Caco-2 (cell line): Measurements from ENCODE around the gene RASSF8. TPM values are rescaled to one million over a fixed set of nuclear protein-coding genes. Genes with fewer than 3 reads are reported as not detected.
A peak's percentile ranks its signal among the peaks of the same experiment; 100 is the strongest.

ENCODE experiments used
- BruUV-seq: library from RNA; stranded (reverse); fragments of 400-500 nt; replicated peaks from 2 replicates; lab custom pipeline; 2021; lab: Mats Ljungman, UMichigan
- CTCF ChIA-PET: fragments of 300-600 bp; sonication (Branson Sonifier 250); formaldehyde crosslinking; loops from one replicate; lab custom pipeline; 2022; ENCODE audit warnings: antibody characterized with exemption; lab: Charles Lee
- POLR2A ChIA-PET: fragments of 300-600 bp; sonication (Branson Sonifier 250); formaldehyde crosslinking; loops from one replicate; lab custom pipeline; 2022; ENCODE audit warnings: antibody characterized with exemption; lab: Charles Lee
- DNase-seq, 2 experiments: peaks; one replicate each; pipeline versions ENCODE4 v3.0.0 to v3.0.0-alpha.2; 2020 to 2022
- H3K27me3 ChIP-seq: replicated peaks from 2 replicates; pipeline ENCODE4 v1.6.0; 2011; ENCODE audit warnings: low read length; ENCODE audit not compliant: control insufficient read depth, insufficient read depth
- H3K36me3 ChIP-seq: 2 replicates; pipeline ENCODE4 v1.5.1; 2011; ENCODE audit warnings: low read length; ENCODE audit not compliant: control insufficient read depth, insufficient read depth
- H3K4me1 ChIP-seq: fragments of 250-450 bp; sonication (Bioruptor Pico); 2 replicates; pipeline ENCODE4 v1.5.1; 2020; ENCODE audit warnings: mild to moderate bottlenecking
- H3K4me3 ChIP-seq: 2 replicates; pipeline ENCODE4 v1.5.1; 2011; ENCODE audit warnings: low read depth, mild to moderate bottlenecking, control low read depth, low read length
- H3K9me3 ChIP-seq: fragments of 250-450 bp; sonication (Bioruptor Pico); 2 replicates; pipeline ENCODE4 v1.5.1; 2020; ENCODE audit warnings: mild to moderate bottlenecking, moderate library complexity
- H3K27ac Mint-ChIP-seq: one replicate; pipeline ENCODE4 v1.8.0; 2022; ENCODE audit warnings: mixed read lengths; ENCODE audit not compliant: unreplicated experiment
- H3K27me3 Mint-ChIP-seq: one replicate; pipeline ENCODE4 v1.8.0; 2022; ENCODE audit warnings: mixed read lengths; ENCODE audit not compliant: insufficient read depth, unreplicated experiment
- H3K36me3 Mint-ChIP-seq: one replicate; pipeline ENCODE4 v1.8.0; 2022; ENCODE audit warnings: mild to moderate bottlenecking, mixed read lengths; ENCODE audit not compliant: insufficient read depth, unreplicated experiment
- H3K4me1 Mint-ChIP-seq: one replicate; pipeline ENCODE4 v1.8.0; 2022; ENCODE audit warnings: low read depth, mixed read lengths; ENCODE audit not compliant: unreplicated experiment
- H3K4me3 Mint-ChIP-seq: one replicate; pipeline ENCODE4 v1.8.0; 2022; ENCODE audit warnings: mild to moderate bottlenecking, moderate library complexity, mixed read lengths; ENCODE audit not compliant: unreplicated experiment
- H3K9me3 Mint-ChIP-seq: one replicate; pipeline ENCODE4 v1.8.0; 2022; ENCODE audit warnings: mixed read lengths; ENCODE audit not compliant: unreplicated experiment
- intact Hi-C: fragments of 100-400 bp; cut with micrococcal nuclease; formaldehyde crosslinking; loops from one replicate; pipeline ENCODE4 v1.10.0; 2022; ENCODE audit not compliant: unreplicated experiment
- total RNA-seq: library from RNA; stranded (reverse); gene quantifications from 2 replicates; pipeline ENCODE4 v1.2.3, GENCODE V29; 2022
- TF ChIP-seq, protein P1 (sequence below), 2 experiments: fragments of 200-600 bp in 1 of 2; IDR thresholded peaks; 1 replicate in 1 of 2; 2 replicates in 1 of 2; pipeline versions ENCODE4 v1.5.1 to v1.8.0; 2011 to 2022; ENCODE audit warnings: antibody characterized with exemption in 1 of 2, control low read depth in 1 of 2, inconsistent platforms in 1 of 2, low read depth in 1 of 2, low read length in 1 of 2, mild to moderate bottlenecking in 1 of 2, moderate library complexity in 1 of 2; ENCODE audit not compliant: insufficient read depth in 1 of 2, severe bottlenecking in 1 of 2, unreplicated experiment in 1 of 2

RASSF8 gene
- total RNA-seq, 1 experiment from 2014 or later = 143 TPM

DNA sequence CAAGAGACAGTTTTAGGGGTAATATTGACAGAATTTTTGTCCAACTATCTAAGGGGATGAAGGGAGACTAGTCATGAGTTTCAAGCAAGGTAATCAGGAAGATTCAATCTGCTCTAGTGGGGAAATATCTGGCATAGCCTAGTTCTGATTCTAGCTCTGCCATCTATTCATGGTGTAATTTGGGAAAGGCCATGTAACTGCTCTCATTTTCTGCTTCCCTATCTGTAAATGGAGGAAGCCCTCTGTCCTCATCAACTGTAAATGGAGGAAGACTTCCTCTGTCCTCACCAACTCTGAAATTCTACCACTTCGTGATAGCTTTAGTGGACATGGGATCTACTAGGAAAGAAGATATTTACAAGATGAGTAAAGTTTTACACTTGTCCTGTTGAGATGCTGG, 128.5 kb downstream of the RASSF8 start:
- Mint-ChIP-seq H3K36me3 (peaks cover 15% of the 10 kb centered on the region), H3K9me3 (no peaks in the 10 kb centered on the region), H3K27me3 (no peaks in the 10 kb centered on the region), H3K27ac (no peak overlapping the region), H3K4me1 (peaks cover 24% of the 10 kb centered on the region), H3K4me3 (no peak overlapping the region)
- H3K9me3 ChIP-seq = peaks cover 3% of the 10 kb centered on the region; the same call in 1 of the 2 replicates
- intact Hi-C loops = no loop called here
- TF ChIP-seq, protein P1, sequence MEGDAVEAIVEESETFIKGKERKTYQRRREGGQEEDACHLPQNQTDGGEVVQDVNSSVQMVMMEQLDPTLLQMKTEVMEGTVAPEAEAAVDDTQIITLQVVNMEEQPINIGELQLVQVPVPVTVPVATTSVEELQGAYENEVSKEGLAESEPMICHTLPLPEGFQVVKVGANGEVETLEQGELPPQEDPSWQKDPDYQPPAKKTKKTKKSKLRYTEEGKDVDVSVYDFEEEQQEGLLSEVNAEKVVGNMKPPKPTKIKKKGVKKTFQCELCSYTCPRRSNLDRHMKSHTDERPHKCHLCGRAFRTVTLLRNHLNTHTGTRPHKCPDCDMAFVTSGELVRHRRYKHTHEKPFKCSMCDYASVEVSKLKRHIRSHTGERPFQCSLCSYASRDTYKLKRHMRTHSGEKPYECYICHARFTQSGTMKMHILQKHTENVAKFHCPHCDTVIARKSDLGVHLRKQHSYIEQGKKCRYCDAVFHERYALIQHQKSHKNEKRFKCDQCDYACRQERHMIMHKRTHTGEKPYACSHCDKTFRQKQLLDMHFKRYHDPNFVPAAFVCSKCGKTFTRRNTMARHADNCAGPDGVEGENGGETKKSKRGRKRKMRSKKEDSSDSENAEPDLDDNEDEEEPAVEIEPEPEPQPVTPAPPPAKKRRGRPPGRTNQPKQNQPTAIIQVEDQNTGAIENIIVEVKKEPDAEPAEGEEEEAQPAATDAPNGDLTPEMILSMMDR (IDR thresholded peaks at IDR 0.05; ENCODE audit: insufficient read depth in 1 of 2, low read depth in 1 of 2, low read length in 1 of 2, severe bottlenecking in 1 of 2, unreplicated experiment in 1 of 2) = no peak
- peaks cover 31% of the 10 kb centered on the region for H3K4me1 ChIP-seq
- BruUV-seq = no TSS peak
- ChIA-PET POLR2A (no interaction called here), CTCF (no interaction called here)
- no peaks in the 10 kb centered on the region for H3K27me3 ChIP-seq
- H3K36me3 ChIP-seq = no peaks in the 10 kb centered on the region
- H3K4me3 ChIP-seq = no peak overlapping the region
- DNase-seq = no peak

DNA sequence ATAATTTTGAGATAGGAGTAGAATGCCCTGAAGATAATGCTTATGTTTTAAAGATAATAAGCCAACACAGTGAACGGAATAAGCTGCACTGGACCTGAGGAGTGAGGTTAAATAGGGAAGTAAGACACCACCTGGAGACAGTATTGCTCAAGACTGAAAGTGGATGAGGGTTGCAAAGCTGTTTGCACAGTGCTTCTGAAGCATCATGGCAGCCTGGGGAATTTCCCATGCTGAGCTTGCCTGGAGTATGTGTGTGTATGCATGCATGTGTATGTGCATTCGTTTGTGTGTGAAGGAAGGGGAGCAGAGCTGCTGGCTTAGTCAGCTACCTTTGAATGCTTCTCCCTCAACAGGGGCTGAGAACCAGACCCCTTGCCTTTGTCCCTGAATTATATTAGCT, 130.5 kb downstream of the RASSF8 start:
- Mint-ChIP-seq H3K9me3 (no peaks in the 10 kb centered on the region), H3K4me3 (no peak overlapping the region), H3K4me1 (peaks cover 35% of the 10 kb centered on the region), H3K27ac (peak overlapping the region; percentile 36), H3K36me3 (peaks cover 15% of the 10 kb centered on the region), H3K27me3 (no peaks in the 10 kb centered on the region)
- peaks cover 46% of the 10 kb centered on the region for H3K4me1 ChIP-seq
- no peaks in the 10 kb centered on the region for H3K36me3 ChIP-seq
- H3K4me3 ChIP-seq = no peak overlapping the region
- ChIA-PET CTCF (no interaction called here), POLR2A (no interaction called here)
- H3K9me3 ChIP-seq = no peaks in the 10 kb centered on the region
- H3K27me3 ChIP-seq = no peaks in the 10 kb centered on the region
- intact Hi-C loops = no loop called here
- peak in 1 of 2 experiments; percentile 41 for DNase-seq
- no TSS peak for BruUV-seq
- TF ChIP-seq, protein P1 (IDR thresholded peaks at IDR 0.05; ENCODE audit: insufficient read depth in 1 of 2, low read depth in 1 of 2, low read length in 1 of 2, severe bottlenecking in 1 of 2, unreplicated experiment in 1 of 2) = no peak

- POLR2A ChIA-PET = no interaction called here
Measured at GRCh38 chr12:26090836-26091510, 132.5 kb downstream of the RASSF8 start.

More at GRCh38 chr12:26090836-26091510, 132.5 kb downstream of the RASSF8 start:
- Histone ChIP-seq H3K9me3 (no peaks in the 10 kb centered on the region), H3K4me3 (no peak overlapping the region), H3K27me3 (no peaks in the 10 kb centered on the region), H3K36me3 (no peaks in the 10 kb centered on the region), H3K4me1 (peaks cover 52% of the 10 kb centered on the region)
- Mint-ChIP-seq H3K27ac (peak overlapping the region; percentile 84), H3K27me3 (no peaks in the 10 kb centered on the region), H3K4me3 (peak overlapping the region; percentile 7), H3K9me3 (no peaks in the 10 kb centered on the region), H3K4me1 (peaks cover 38% of the 10 kb centered on the region), H3K36me3 (peaks cover 7% of the 10 kb centered on the region)
- CTCF ChIA-PET = interaction anchor here (0.6 to 1.6 kb wide), 6 partner anchors 9 to 695 kb away, joined by 3 to 7 read pairs (median 3); no protein-coding TSS in a partner anchor
- TF ChIP-seq, protein P1 (IDR thresholded peaks at IDR 0.05; ENCODE audit: insufficient read depth in 1 of 2, low read depth in 1 of 2, low read length in 1 of 2, severe bottlenecking in 1 of 2, unreplicated experiment in 1 of 2) = no peak
- intact Hi-C loops = loop anchor here (1.0 to 10.0 kb wide), 6 partner anchors 23 to 794 kb away; no protein-coding TSS in a partner anchor
- DNase-seq = peak; percentile 85 to 94
- no TSS peak for BruUV-seq
